Umbilical cord (tissue), 2 donors: ENCODE results near the gene B4GALT5. TPM values are rescaled to one million over a fixed set of nuclear protein-coding genes. Genes with fewer than 3 reads are reported as not detected.

Source experiments
- DNase-seq: peaks from one replicate; pipeline ENCODE4 v3.0.0-alpha.2; 2015; ENCODE audit warnings: low spot score
- total RNA-seq: library from RNA; depleted of rRNA; stranded (reverse); fragments of >200 nt; gene quantifications from one replicate; pipeline ENCODE4 v1.2.3, GENCODE V29; 2014; ENCODE audit warnings: low replicate concordance; ENCODE audit not compliant: insufficient read depth

The B4GALT5 gene
- total RNA-seq, 1 donor from 2014 or later, result 21.9 TPM

DNA sequence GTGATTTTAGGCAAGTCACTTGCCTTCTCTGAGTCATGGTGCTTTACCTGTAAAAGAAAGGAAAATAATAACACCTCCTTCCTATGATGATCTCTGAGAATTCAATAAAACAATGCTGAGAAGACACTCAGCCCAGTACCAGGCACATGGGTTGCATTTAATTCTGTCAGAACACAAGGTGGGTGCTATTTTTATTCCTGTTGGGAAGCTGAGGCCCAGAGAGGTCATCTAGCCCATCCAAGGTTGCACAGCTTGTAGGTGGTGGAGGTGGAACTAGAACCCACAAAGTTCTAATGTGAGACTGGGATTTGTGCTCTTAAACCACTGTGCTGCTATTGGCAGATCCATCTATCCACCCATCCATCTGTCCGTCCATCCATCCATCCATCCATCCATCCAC lies 106.1 kb downstream of the B4GALT5 start:
- no peak for DNase-seq

DNA sequence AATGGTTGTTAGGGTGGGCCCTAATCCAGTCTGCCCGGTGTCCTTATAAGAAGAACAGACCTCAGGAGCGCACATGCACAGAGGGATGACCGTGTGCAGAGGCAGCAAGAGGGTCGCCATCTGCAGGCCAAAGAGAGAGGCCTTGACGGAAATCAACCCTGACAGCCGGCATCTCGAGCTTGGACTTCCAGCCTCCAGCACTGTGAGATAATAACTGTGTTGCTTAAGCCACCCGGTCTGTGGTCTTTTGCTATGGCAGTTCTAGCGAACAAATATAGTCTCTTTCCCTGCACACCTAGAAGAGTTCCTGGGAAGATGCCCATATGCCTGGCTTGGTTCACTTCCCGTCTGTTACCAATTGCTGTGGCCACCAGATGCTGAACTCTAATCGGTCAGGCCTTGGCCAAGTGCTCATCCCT lies 110.5 kb downstream of the B4GALT5 start:
- no peak for DNase-seq

DNA sequence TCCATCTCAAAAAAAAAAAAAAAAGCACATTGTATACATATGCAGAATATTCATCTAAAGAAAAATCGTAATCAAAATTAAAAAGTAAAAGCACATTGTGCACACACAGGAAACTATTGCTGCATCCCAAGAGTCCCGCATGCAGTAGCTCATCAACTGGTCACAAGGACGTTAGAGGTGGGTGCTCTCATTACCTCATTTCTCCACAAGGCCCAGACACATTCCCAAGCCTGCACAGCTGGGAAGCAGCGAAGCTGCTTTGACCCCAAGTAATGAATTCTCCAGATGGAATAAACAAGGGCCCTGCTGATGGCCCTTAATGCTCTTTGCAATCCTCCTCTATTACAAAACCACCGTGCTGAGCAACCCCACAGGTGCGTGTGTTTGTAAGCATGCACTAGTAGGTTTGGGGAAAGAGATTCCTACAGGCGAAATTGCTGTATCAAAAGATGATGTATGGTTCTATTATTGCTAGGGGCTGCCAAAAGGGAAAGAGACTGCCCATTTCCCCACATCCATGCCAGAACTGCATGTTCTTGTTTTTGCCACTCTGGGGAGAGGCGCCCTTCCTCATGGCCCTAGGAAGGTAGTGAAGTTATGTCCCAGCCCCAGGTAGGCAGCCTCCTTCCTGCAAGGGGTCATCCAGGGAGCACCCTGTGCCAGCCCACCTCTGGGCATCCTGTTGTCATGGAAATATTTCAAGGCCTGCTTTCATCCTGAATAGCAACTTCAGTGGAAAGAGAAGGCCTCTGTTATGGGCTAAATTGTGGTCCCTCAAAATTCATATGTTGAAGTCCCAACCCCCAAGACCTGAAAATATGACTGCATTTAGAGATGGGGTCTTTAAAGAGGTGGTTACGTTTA lies 111.1 kb downstream of the B4GALT5 start:
- no peak for DNase-seq

DNA sequence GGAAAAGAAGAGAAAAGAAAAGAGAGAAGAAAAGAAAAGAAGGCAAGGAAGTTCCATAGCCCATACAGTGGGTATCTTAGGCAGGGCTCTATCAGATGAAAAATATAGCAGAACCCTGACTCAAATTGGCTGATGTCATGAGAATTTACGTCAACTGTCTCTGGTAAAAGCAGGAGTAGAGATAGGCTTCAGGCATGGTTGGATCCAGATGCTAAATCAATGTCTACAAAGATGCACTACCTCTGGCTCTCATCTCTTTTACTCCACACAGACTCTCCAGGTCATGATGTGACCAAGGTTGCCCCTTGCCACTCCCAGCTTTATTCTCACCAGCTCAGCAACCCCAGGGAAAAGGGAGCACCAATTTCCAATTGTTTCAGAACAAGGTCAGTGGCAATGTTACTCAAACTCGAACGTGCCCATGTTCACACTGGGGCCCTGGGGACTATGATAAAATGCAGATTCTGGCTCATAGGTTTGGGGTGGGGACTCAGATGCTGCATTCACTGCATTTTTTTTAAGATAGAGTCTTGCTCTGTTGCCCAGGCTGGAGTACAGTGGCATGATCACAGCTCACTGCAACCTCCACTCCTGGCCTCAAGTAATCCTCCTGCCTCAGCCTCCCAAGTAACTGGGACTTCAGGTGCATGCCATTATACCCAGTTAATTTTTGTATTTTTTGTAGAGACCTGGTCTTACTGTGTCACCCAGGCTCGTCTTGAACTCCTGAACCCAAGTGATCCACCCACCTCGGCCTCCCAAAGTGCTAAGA lies 112.3 kb downstream of the B4GALT5 start:
- DNase-seq, result no peak

DNA sequence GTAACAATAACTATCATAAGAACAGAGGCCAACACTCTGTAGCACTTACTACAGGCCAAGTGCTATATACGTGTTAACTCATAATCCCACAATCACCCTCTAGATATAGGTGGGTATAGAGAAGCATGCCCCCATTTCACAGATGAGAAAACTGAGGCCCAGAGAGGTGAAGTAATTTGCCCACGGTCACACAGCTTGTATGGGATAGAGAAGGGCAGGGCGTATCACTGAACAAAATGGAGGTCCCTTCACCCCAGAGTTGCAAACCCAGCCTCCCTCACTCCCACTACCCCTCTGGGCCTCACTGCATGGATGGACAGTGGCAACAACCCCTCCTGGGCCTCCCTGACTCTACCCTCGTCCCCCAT lies 113.9 kb downstream of the B4GALT5 start:
- no peak for DNase-seq

DNA sequence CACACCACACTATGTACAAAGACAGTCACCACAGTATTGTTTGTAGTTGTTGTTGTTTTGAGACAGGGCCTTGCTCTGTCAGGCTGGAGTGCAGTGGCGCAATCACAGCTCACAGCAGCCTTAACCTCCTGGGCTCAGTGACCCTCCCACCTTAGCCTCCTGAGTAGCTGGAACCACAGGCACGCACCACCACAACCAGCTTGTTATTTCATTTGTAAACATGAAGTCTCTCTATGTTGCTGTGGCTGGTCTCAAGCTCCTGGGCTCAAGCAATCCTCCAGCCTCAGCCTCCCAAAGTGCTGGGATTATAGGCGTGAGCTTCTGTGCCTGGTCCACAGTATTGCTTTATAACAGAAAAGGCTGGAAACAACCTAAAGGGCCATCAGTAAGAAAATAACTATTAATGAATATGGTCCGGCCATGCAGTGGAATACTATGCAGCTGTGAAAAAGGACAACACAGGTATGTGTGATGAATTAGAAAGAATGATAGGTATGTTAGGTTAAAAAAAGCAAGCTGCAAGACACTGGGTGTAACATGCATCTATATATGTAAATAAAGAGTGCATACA lies 115.8 kb downstream of the B4GALT5 start:
- no peak for DNase-seq

DNA sequence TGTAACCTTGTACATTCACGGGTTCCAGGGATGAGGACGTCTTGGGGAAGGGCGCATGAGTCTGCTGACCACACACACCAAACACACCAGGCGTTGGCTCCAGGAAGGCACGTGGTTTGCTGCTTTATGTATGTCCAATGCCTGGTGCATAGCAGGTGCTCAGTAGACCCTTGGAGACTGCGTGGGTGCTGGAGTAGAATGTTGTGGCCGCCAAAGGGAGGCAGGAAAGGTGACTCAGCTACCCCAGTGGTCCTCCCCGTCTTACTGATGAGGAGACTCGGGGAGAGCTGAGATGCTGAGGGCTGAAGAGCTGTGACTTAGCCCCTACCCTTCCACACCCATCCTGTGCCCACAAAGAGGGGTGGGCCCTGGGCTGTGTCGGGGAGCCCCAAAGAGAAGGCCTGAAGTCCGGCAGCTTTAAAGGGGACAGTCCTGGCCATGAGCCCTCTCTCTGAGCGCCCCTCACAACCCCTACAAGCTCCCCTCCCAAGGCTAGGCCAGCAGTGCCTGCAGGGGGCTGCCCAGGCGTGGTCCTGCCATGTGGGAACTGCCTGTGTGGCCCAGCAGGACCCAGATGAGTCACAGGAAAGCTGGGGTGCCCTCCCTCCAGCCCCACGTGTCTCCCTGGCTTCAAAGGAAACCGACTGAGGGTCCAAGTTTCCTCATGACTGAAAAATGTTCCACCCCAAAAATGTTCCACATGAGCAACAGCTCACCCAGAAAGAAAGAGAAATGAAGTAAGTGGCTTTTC lies 117.7 kb downstream of the B4GALT5 start:
- no peak for DNase-seq

DNA sequence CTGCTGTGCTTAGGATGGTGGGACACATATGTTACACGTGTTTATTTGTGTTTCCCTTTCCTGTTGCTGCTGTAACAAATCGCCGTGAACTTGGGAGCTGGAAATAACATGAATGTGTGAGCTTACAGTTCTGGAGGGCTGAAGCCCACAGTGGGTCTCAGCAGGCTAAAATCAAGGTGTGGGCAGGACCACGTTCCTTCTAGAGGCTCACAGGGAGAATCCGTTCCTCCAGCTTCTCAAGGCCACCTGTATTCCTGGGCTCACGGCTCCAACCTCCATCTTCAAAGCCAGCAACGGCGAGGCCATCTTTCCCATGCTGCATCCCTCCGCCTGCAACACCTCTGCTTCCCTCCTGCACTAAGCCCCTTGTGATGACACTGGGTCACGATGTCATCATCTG lies 118.3 kb downstream of the B4GALT5 start:
- DNase-seq, result no peak

DNA sequence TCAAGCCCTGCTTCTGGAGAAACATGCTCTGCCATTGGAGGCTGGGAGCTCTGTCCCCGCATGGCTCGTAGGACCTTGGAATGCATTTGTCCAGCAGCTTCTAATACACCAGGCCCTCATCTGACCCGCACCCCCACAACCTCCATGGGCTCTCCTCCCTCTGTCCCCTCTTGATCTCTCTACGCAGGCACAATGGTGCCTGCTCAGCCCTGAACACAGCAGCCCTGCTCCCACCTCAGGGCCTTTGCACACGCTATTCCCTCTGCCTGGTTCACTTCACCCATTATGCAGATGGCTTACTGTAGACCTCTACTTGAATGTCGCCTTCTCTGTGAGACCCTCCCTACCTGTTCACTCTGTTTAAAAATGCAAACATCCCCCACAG lies 118.8 kb downstream of the B4GALT5 start:
- DNase-seq, result no peak

DNA sequence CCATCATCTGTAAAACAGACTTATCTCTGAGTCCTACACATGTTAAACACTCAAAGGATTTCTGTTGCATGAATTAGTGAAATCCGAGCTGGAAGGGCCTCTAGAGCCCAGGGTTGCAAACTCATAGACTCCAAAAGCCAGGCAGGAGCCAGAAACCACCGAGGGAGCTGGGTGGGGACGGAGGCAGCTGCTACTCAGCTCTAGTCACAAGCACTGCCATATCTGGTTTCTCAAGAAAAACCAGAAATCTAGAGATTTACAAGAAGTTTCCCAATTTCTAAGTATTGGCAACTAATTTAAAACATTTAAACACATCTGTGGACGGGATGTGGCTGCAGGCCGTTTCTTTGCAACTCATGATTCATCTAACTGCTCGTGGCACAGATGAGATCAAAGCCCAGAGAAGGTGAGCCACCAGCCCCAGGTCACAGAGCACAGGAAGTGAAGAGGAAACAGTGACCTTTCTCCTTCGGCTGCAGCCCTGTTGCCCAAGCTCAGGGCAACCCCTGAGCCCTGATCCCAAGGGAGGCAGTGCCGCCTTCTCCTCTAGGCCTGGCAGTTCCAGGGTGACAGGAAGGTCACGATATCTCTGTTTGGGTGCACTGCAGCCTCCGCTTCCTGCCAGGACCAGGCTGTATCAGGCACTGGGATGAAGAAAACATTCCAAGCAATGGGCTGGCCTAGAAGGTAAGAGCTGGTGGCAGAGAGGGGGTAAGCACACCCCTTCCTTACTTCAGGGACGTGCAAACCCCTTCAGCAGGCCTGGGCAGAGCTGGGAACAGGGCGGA lies 119.3 kb downstream of the B4GALT5 start:
- peak; percentile 96 for DNase-seq

DNA sequence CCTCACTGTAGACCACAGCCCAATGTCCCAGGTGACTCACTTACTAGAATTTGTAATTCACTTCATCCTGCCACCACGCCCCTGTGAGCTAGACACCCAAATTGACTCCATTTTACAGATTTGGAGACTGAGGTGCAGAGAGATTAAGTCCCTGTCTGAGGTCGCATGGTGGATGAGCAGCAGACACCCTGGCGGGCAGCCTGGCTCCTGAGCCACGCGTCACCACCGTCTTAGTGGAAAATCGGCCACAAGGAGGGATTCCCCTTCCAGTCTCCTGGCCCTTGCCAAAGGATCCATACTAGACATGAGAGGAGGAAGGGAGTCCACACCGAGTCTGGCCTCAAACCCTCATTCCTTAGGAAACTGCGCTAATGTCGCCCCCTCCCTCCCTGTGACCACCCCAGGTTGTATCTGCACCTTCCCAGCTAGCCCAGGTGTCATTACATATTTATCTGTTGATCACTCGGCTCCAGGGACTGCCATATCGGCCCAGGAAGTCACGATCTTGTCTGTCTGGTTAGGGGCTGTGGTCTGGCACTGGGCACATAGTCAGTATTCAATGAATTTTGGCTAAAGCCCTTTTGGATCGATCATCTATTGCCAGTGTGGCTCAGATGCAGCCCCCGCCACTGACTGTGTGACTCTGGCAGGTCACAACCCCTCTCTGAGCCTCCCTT lies 120.1 kb downstream of the B4GALT5 start:
- no peak for DNase-seq

DNA sequence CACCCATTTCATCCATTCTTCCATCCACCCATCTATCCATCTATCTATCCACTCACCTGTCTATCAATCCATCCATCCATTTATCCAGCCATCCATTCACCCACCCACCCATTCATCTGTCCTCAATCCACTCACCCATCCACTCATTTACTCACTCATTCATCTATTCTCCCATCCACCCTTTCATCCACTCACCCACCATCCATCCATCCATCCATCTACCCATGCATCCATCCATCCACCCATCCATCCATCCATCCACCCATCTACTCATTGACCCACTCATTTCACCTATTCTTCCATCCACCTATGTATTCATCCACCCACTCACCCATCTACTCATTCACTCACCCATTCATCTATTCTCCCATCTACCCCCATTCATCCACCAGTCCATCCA lies 121.6 kb downstream of the B4GALT5 start:
- no peak for DNase-seq

DNA sequence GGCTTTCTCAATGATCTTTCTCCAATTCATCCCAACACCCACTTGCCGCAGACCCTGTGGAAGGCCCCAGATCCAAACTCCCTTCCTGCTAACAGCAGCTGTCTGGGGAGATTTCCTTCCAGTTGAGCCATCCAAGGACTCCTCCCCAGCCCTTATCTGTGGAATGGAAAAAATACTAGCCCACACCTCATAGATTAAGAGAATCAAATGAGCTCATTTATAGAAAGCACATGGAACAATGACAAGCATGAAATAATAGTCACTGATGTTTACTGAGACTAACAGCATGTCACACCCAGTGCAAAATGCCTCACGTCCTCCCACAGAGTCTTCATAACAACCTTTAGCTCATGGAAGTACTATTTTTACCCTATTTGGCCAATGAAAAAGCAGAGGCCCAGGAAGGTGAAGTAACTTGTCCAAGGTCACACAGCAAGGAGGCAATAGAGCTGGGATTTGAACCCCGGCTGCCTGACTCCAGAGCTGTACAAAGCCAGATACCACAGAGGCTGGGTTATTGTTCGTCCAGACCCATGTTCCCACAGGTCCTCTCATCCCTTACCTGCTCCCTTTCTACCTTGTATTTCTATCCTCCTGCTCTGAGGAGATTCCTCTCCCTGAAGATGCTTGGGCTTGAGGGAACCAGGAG lies 122.3 kb downstream of the B4GALT5 start:
- DNase-seq, result peak; percentile 90

DNA sequence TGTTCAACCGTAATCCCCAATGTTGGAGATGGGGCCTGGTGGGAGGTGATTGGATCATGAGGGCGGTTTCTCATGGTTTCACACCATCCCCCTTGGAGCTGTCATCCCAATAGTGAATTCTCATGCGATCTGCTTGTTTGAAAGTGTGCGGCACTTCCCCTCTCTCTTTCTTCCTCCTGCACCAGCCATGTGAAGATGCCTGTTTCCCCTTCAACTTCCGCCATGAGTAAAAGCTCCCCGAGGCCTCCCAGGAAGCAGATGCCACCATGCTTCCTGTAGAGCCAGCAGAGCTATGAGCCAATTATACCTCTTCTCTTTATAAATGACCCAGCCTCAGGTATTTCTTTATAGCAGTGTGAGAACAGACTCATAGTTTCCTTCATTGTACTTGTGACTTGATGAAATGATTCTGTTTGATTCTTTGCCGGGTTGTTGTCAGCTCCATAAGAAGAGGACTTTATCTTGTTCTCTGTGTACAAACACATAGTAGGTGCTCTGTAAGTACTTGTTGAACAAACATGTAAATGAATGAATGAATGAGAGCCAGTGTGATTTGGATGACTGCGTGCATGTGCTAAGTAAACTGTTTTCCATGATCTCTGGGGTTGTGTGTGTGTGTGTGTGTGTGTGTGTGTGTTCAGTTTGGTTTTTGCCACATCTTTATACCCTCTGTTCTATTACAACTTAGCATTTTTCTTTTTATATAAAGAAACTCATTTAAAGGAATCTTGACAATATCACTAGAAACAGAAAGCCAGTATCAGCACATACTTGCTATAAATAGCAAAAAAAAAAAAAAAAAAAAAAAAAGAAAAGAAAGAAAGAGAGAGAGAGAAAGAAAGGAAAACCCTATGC lies 123.3 kb downstream of the B4GALT5 start:
- DNase-seq, result no peak

DNA sequence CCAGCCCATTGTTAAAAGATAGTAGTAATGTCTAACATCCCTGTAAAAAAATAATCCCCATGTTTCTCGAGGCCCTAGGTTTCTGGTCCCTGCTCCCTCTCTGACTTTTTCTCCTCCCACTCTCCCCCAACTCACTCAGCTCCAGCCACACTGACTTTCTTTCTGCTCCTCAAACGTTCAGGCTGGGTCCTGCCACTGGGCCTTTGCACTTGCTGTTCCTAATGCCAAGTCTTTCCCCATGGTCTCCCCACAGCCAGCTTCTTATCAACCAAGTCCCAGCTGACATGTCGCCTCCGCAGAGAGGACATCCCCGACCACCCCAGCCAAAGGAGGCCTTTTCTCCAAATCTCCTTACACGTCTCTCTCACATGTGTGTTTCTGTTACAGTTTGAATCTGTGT lies 123.9 kb downstream of the B4GALT5 start:
- DNase-seq, result no peak

DNA sequence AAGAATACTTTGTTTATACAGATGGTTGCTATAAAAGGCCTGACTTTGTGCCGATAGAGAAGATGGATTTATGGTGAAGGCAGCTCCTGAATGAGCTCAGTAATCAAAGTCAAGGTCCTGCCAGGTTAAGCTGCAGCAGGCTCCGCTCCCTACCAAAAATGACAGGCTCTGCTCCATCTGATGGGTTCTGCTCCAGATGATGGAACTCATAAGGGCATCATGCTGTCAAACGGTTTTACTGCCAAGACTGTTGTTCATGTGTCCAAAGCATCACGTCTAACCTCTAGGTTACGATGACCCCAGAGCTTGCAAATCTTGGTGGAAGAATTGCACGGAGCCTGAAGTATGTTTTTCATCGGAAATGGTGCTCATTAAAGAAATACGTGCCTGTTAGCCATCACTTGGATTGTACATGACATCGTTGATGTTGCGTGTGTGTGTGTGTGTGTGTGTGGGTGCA lies 126.5 kb downstream of the B4GALT5 start:
- DNase-seq, result no peak

DNA sequence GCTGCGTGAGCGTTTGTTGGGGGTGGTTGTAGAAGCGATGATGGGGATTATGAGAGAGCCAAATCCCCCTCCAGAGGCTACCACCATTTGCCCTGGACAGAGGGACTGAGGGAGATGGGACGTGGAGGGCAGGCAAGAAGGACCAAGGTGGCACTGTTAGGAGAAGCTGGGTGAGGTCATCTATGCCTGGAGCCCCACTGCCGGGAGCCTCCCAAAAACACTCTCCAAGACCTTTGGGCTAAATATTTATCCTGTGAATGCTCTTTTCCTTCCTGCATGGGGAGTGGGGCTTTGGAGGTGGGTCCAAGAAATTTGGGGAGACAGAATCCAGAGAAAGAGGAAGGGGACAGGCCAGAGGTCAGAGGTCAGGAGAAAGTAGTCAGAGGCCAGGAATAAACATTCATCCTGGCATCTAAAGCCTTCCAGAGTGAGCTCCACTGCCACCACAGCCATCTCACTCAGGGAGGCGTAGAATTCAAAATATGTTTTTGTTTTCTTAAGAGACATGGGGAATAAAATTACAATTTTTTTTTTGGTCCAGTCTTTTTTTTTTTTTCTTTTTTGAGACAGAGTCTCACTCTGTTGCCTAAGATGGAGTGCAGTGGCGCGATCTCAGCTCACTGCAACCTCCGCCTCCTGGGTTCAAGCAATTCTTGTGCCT lies 128.0 kb downstream of the B4GALT5 start:
- no peak for DNase-seq
